Esophagus squamous epithelium (tissue), 4 donors: Measurements from ENCODE around the gene PIGV.

Source experiments
- CTCF ChIP-seq, 6 experiments: fragments of 450-650 bp in 4 of 6; fragments of 200-600 bp in 2 of 6; sonication (generic) in 2 of 6; IDR thresholded peaks; one replicate each; pipeline ENCODE4 v1.5.1; 2016 to 2019; ENCODE audit warnings: antibody characterized with exemption in 6 of 6, mild to moderate bottlenecking in 4 of 6, moderate library complexity in 4 of 6
- POLR2A ChIP-seq, 4 donors: fragments of 450-650 bp; IDR thresholded peaks; one replicate each; pipeline ENCODE4 v1.6.1; 2017; ENCODE audit warnings: antibody characterized with exemption in 4 of 4, mild to moderate bottlenecking in 4 of 4, moderate library complexity in 3 of 4

- no peak for TF ChIP-seq CTCF (IDR thresholded peaks at IDR 0.05)
- TF ChIP-seq POLR2A (IDR thresholded peaks at IDR 0.05), result no peak
These were observed 42.6 kb upstream of the PIGV start for GRCh38 chr1:26745191-26745590.
